Kidney (tissue), 14 donors: ENCODE measurements around the gene GLRA3. TPM values are rescaled to one million over a fixed set of nuclear protein-coding genes. Genes with fewer than 3 reads are reported as not detected.
"Not testable (repeated sequence)": the region's sequence is repeated elsewhere in the genome, so short reads cannot be mapped to it uniquely, and the experiment has no call there.

ENCODE experiments used
- DNase-seq, 5 donors: peaks; one replicate each; pipeline ENCODE4 v3.0.0-alpha.2; 2013 to 2020
- FAIRE-seq: peaks from 2 replicates; lab custom pipeline; 2012; peaks lifted over from hg19 to GRCh38; lab: Jason Lieb, UNC
- H3K27ac ChIP-seq, 2 donors: one replicate each; pipeline ENCODE4 v1.7.0; 2013; ENCODE audit warnings: low read depth in 2 of 2, low read length in 2 of 2, inconsistent platforms in 1 of 2
- H3K27me3 ChIP-seq: one replicate; pipeline ENCODE4 v1.7.1; 2013; ENCODE audit warnings: low read length, inconsistent platforms; ENCODE audit not compliant: control insufficient read depth, insufficient read depth
- H3K36me3 ChIP-seq, 3 donors: one replicate each; pipeline versions ENCODE4 v1.7.0 to v1.7.1; 2013; ENCODE audit warnings: low read length in 3 of 3, control low read depth in 1 of 3, inconsistent platforms in 1 of 3; ENCODE audit not compliant: insufficient read depth in 3 of 3, control insufficient read depth in 2 of 3
- H3K4me1 ChIP-seq, 3 donors: one replicate each; pipeline versions ENCODE4 v1.7.0 to v1.7.1; 2013; ENCODE audit warnings: low read length in 3 of 3, inconsistent platforms in 1 of 3, low read depth in 1 of 3; ENCODE audit not compliant: control insufficient read depth in 2 of 3, insufficient read depth in 2 of 3
- H3K4me3 ChIP-seq, 3 donors: one replicate each; pipeline versions ENCODE4 v1.7.0 to v1.8.1; 2013; ENCODE audit warnings: low read length in 3 of 3, control low read depth in 1 of 3, inconsistent platforms in 1 of 3
- H3K9ac ChIP-seq, 3 donors: one replicate each; pipeline versions ENCODE4 v1.7.0 to v1.7.1; 2013; ENCODE audit warnings: low read length in 3 of 3, control low read depth in 1 of 3, inconsistent platforms in 1 of 3
- H3K9me3 ChIP-seq, 3 donors: one replicate each; pipeline versions ENCODE4 v1.7.0 to v1.7.1; 2013; ENCODE audit warnings: low read length in 3 of 3, control low read depth in 1 of 3, inconsistent platforms in 1 of 3; ENCODE audit not compliant: control insufficient read depth in 2 of 3, insufficient read depth in 1 of 3
- CTCF ChIP-seq: IDR thresholded peaks from 3 replicates; pipeline ENCODE4 v1.5.1; 2012; ENCODE audit warnings: mild to moderate bottlenecking, moderate library complexity, borderline replicate concordance; ENCODE audit not compliant: insufficient read depth; ENCODE audit errors: extremely low read depth
- intact Hi-C: fragments of 100-400 bp; cut with DNase I; formaldehyde crosslinking; loops from one replicate; pipeline ENCODE4 v1.11.1; 2022
- polyA plus RNA-seq: library from polyadenylated mRNA; stranded (reverse); fragments of 350-450 nt; fragmentation: Illumina TruSeq; extraction: RNeasy Lipid Tissue Mini Kit (QIAGEN cat#74804); gene quantifications from one replicate; pipeline ENCODE4 v1.2.3, GENCODE V29; 2014; ENCODE audit warnings: low read depth, low replicate concordance; ENCODE audit not compliant: insufficient read depth
- total RNA-seq: library from RNA; stranded (reverse); fragmentation: NEBNext Ultra II Directional; extraction: Animal tissue kit (Norgen Biotek cat#: 25700); gene quantifications from one replicate; pipeline ENCODE4 v1.2.1, GENCODE V29; 2021
- donor health status: control.
- donor health status: control.
- donor health status: control.
- donor health status: control.
- donor health status: control.
- donor health status: DM: yes; HTN: yes; CAD: no.
- donor health status: Normal renal cell carcinoma (clear cell type).

The GLRA3 gene
- total and polyA plus RNA-seq, 2 donors from 2014 or later: 0.13 TPM; not detected in 1

GRCh38 chr4:174699654-174700053 is 129.4 kb downstream of the GLRA3 start:
- no peaks in the 10 kb centered on the region for H3K36me3 ChIP-seq
- H3K9ac ChIP-seq: no peak overlapping the region
- H3K4me1 ChIP-seq: no peaks in the 10 kb centered on the region
- no peaks in the 10 kb centered on the region for H3K27me3 ChIP-seq
- intact Hi-C loops: no loop called here
- DNase-seq: no peak
- H3K27ac ChIP-seq: no peak overlapping the region
- no peak overlapping the region for H3K4me3 ChIP-seq
- TF ChIP-seq CTCF: no peak
- H3K9me3 ChIP-seq: no peaks in the 10 kb centered on the region
- peak; percentile 99 for FAIRE-seq

- no peak for FAIRE-seq
- no peak overlapping the region for H3K9ac ChIP-seq
- H3K4me3 ChIP-seq: no peak overlapping the region
- no peaks in the 10 kb centered on the region for H3K4me1 ChIP-seq
- no peaks in the 10 kb centered on the region for H3K36me3 ChIP-seq
- DNase-seq: no peak
- no peak overlapping the region for H3K27ac ChIP-seq
- TF ChIP-seq CTCF: no peak
- intact Hi-C loops: no loop called here
- H3K9me3 ChIP-seq: no peaks in the 10 kb centered on the region
- H3K27me3 ChIP-seq: no peaks in the 10 kb centered on the region
These were observed 131.2 kb downstream of the GLRA3 start for GRCh38 chr4:174697896-174698295.

- no peak for TF ChIP-seq CTCF
- no peak overlapping the region for H3K27ac ChIP-seq
- peak in 2 of 5 donors; percentile 33 to 57 for DNase-seq
- FAIRE-seq: no peak
- H3K9me3 ChIP-seq: no peaks in the 10 kb centered on the region
- H3K4me3 ChIP-seq: no peak overlapping the region
- H3K9ac ChIP-seq: no peak overlapping the region
- no peaks in the 10 kb centered on the region for H3K36me3 ChIP-seq
- no peaks in the 10 kb centered on the region for H3K4me1 ChIP-seq
- H3K27me3 ChIP-seq: no peaks in the 10 kb centered on the region
- intact Hi-C loops: no loop called here
These were observed 131.8 kb downstream of the GLRA3 start for GRCh38 chr4:174697202-174697601.

GRCh38 chr4:174696657-174697056 is 132.4 kb downstream of the GLRA3 start:
- intact Hi-C loops: no loop called here
- H3K4me3 ChIP-seq: no peak overlapping the region
- H3K9me3 ChIP-seq: no peaks in the 10 kb centered on the region
- H3K9ac ChIP-seq: no peak overlapping the region
- H3K4me1 ChIP-seq: no peaks in the 10 kb centered on the region
- H3K27ac ChIP-seq: no peak overlapping the region
- DNase-seq (no peak), FAIRE-seq (no peak)
- H3K27me3 ChIP-seq: no peaks in the 10 kb centered on the region
- H3K36me3 ChIP-seq: no peaks in the 10 kb centered on the region
- no peak for TF ChIP-seq CTCF

GRCh38 chr4:174691876-174692275 is 137.2 kb downstream of the GLRA3 start:
- peak in 1 of 5 donors; percentile 60 for DNase-seq
- H3K36me3 ChIP-seq, FAIRE-seq, H3K27me3 ChIP-seq, H3K4me1 ChIP-seq, H3K9me3 ChIP-seq, H3K9ac ChIP-seq, H3K4me3 ChIP-seq, H3K27ac ChIP-seq, intact Hi-C loops: not testable (repeated sequence)
